ENCODE data around the gene SLC5A10.

DNA sequence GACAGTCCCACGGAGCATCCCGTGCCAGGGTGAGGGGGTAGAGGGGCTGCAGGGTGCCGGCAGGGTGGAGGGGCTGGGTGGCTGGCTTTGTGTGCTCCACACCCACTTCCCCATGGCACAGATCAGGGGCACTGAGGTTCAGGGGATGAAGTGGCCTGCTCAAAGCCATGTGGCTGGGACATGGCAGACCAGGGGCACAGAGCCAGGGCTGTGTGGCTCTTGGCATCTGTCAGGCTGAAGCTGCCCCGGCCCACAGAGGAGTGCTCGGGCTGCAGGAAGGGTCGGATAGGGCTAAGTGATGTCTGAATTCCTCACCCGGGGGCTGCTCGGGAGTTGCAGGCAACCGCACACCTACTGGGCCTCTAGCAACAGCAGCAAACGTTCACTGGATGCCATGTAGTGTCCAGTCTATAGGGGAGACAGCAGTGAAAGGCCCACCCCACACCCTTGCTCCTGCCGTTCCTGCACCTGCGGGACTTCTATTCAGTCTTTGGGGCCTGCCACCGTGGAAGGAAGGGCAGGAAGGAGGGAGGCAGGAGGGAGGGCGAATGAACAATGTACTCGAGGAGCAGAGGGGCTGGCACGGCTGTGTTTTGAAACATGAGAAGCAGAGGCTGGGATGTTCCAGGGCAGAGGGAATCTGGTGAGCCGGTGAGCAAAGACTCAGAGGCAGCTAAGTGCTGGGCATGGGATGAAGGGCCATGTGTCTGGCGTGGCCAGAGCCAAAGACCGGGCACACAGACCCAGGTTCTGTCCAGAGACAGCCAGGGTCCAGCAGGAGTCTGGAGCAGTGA is 15.1 kb downstream of the SLC5A10 start:
- TF ChIP-seq CTCF (conservative IDR thresholded peaks at IDR 0.05) (no peak), ZFX (IDR thresholded peaks at IDR 0.05) (no peak)

Measured in C4-2B (cell line).